WTC11 (cell line): Measurements from ENCODE around the gene NKX2-4. TPM values are rescaled to one million over a fixed set of nuclear protein-coding genes. Genes with fewer than 3 reads are reported as not detected.

Experiments
- ATAC-seq: fragments of 200-7000 bp; cut with Tn5 transposase; 2 replicates; pipeline ENCODE4 v1.10.0; 2021; ENCODE audit warnings: mild to moderate bottlenecking, moderate library complexity
- CTCF ChIA-PET: fragments of 300-600 bp; sonication (Branson Sonifier 250); formaldehyde crosslinking; loops from one replicate; lab custom pipeline; 2021; ENCODE audit warnings: antibody characterized with exemption; lab: Charles Lee
- POLR2A ChIA-PET: fragments of 350-600 bp; sonication (Branson Sonifier 250); formaldehyde crosslinking; loops from one replicate; lab custom pipeline; 2021; ENCODE audit warnings: antibody characterized with exemption; lab: Charles Lee
- DNase-seq: peaks from one replicate; pipeline ENCODE4 v3.0.0; 2021; ENCODE audit warnings: low spot score
- H3K27ac Mint-ChIP-seq: 2 replicates; pipeline ENCODE4 v1.8.0; 2021; ENCODE audit warnings: mixed read lengths
- H3K27me3 Mint-ChIP-seq: 2 replicates; pipeline ENCODE4 v1.8.0; 2021; ENCODE audit warnings: low read depth, mild to moderate bottlenecking, moderate library complexity, mixed read lengths
- H3K36me3 Mint-ChIP-seq: 2 replicates; pipeline ENCODE4 v1.8.0; 2021; ENCODE audit warnings: mixed read lengths
- H3K4me1 Mint-ChIP-seq: 2 replicates; pipeline ENCODE4 v1.8.0; 2022; ENCODE audit warnings: mixed read lengths
- H3K4me3 Mint-ChIP-seq: 2 replicates; pipeline ENCODE4 v1.8.0; 2021; ENCODE audit warnings: mild to moderate bottlenecking, moderate library complexity, mixed read lengths
- H3K9me3 Mint-ChIP-seq: 2 replicates; pipeline ENCODE4 v1.8.0; 2021; ENCODE audit warnings: mixed read lengths
- CREM ChIP-seq: sonication (generic); formaldehyde crosslinking; IDR thresholded peaks from 2 replicates; pipeline ENCODE4 v1.8.1; 2022; ENCODE audit warnings: mild to moderate bottlenecking, missing genetic modification reagents, moderate library complexity
- FOXJ3 ChIP-seq: sonication (generic); formaldehyde crosslinking; IDR thresholded peaks from 2 replicates; pipeline ENCODE4 v1.9.0; 2021; ENCODE audit warnings: missing genetic modification reagents, mild to moderate bottlenecking, borderline replicate concordance
- FOXK1 ChIP-seq: sonication (generic); formaldehyde crosslinking; IDR thresholded peaks from 2 replicates; pipeline ENCODE4 v1.8.0; 2022; ENCODE audit warnings: mild to moderate bottlenecking, moderate library complexity, missing genetic modification reagents
- NFATC4 ChIP-seq: fragments of 250-450 bp; sonication (Bioruptor Pico); IDR thresholded peaks from 2 replicates; pipeline ENCODE4 v1.9.0; 2021; ENCODE audit warnings: mild to moderate bottlenecking
- OVOL2 ChIP-seq: fragments of 250-450 bp; sonication (Bioruptor Pico); IDR thresholded peaks from 2 replicates; pipeline ENCODE4 v1.9.0; 2021; ENCODE audit warnings: mild to moderate bottlenecking, borderline replicate concordance
- SP1 ChIP-seq: sonication (generic); formaldehyde crosslinking; conservative IDR thresholded peaks from 2 replicates; pipeline ENCODE4 v1.8.1; 2022; ENCODE audit warnings: missing genetic modification reagents
- TEAD4 ChIP-seq: sonication (generic); formaldehyde crosslinking; IDR thresholded peaks from 2 replicates; pipeline ENCODE4 v1.8.0; 2022; ENCODE audit warnings: mild to moderate bottlenecking, missing genetic modification reagents
- TP53 ChIP-seq: sonication (generic); formaldehyde crosslinking; IDR thresholded peaks from 2 replicates; pipeline ENCODE4 v1.8.1; 2023; ENCODE audit warnings: mild to moderate bottlenecking, missing genetic modification reagents
- ZNF138 ChIP-seq: sonication (generic); formaldehyde crosslinking; conservative IDR thresholded peaks from 2 replicates; pipeline ENCODE4 v1.8.1; 2022; ENCODE audit warnings: mild to moderate bottlenecking, moderate library complexity, missing genetic modification reagents
- ZNF219 ChIP-seq: sonication (generic); formaldehyde crosslinking; IDR thresholded peaks from 2 replicates; pipeline ENCODE4 v1.8.0; 2023; ENCODE audit warnings: missing genetic modification reagents, mild to moderate bottlenecking, borderline replicate concordance
- ZNF423 ChIP-seq: fragments of 250-450 bp; sonication (Bioruptor Pico); IDR thresholded peaks from 2 replicates; pipeline ENCODE4 v2.1.2; 2022; ENCODE audit warnings: mild to moderate bottlenecking, moderate library complexity
- total RNA-seq: library from RNA; stranded (reverse); gene quantifications from 3 replicates; pipeline ENCODE4 v1.2.3, GENCODE V29; 2021
- TF ChIP-seq, protein P1 (sequence below): sonication (generic); formaldehyde crosslinking; IDR thresholded peaks from 2 replicates; pipeline ENCODE4 v1.8.0; 2022; ENCODE audit warnings: mild to moderate bottlenecking, missing genetic modification reagents
- TF ChIP-seq, protein P2 (sequence below): sonication (generic); formaldehyde crosslinking; IDR thresholded peaks from 2 replicates; pipeline ENCODE4 v1.8.1; 2022; ENCODE audit warnings: low read depth, mild to moderate bottlenecking, moderate library complexity, missing genetic modification reagents, borderline replicate concordance
- TF ChIP-seq, protein P3 (sequence below): sonication (generic); formaldehyde crosslinking; IDR thresholded peaks from 2 replicates; pipeline ENCODE4 v1.8.1; 2023; ENCODE audit warnings: mild to moderate bottlenecking, missing genetic modification reagents, moderate library complexity
- TF ChIP-seq, protein P4 (sequence below): sonication (generic); formaldehyde crosslinking; IDR thresholded peaks from 2 replicates; pipeline ENCODE4 v1.8.0; 2023; ENCODE audit warnings: mild to moderate bottlenecking, missing genetic modification reagents
- TF ChIP-seq, protein P5 (sequence below): sonication (generic); formaldehyde crosslinking; IDR thresholded peaks from 2 replicates; pipeline ENCODE4 v1.8.1; 2023; ENCODE audit warnings: mild to moderate bottlenecking, missing genetic modification reagents, moderate library complexity
- TF ChIP-seq, protein P6 (sequence below): sonication (generic); formaldehyde crosslinking; IDR thresholded peaks from 2 replicates; pipeline ENCODE4 v1.8.1; 2023; ENCODE audit warnings: mild to moderate bottlenecking, missing genetic modification reagents
- TF ChIP-seq, protein P7 (sequence below): sonication (generic); formaldehyde crosslinking; IDR thresholded peaks from 2 replicates; pipeline ENCODE4 v1.8.0; 2022; ENCODE audit warnings: mild to moderate bottlenecking, missing genetic modification reagents

Gene NKX2-4
- total RNA-seq, 1 experiment from 2014 or later = 0.07 TPM

DNA sequence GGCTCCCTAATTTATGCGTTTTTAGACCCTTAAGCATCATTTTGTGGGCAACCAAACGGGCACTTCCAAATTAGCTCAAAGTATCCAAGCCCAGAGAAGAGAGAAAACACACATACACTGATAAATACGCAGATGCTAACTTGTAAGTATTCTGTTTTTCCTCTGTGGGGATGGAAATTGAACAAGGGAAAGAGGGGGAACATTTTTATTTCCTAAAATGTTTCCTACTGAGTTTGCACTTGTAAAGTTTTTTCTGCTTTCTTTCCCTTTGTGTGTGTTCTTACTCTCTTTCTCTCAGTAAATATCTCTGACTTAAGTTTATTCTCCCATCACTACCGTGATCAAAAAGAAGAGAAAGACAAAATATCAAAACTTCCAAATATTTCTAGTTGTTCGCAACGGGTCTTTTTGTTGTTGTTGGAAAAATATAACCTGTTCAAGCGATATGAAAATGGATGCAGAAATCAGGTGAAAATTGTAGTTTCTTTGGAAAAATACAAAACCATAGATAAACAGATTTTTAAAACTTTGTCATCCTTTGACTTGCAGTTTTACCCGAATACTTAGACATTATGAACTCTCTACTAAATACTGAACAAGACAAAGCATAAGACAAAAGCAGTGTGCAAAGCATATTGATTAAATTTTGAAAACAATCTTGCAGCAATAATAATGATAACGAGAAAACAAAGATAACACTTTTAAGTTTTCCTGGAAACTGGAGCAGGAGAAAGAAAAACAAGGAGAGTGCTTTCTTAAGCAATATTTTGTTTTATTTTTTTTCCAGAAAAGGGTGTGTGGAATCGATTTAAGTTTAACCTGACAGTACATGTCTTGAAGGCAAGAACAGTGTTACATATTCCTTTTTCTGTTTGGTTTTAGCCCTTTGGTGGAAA, 1.0 kb upstream of the NKX2-4 start:
- peak overlapping the region; percentile 68 for H3K4me3 Mint-ChIP-seq
- H3K9me3 Mint-ChIP-seq = no peaks in the 10 kb centered on the region
- H3K36me3 Mint-ChIP-seq = no peaks in the 10 kb centered on the region
- POLR2A ChIA-PET = no interaction called here
- no peak overlapping the region for H3K27ac Mint-ChIP-seq
- CTCF ChIA-PET = no interaction called here
- no peak for ATAC-seq
- DNase-seq = no peak
- no peak for TF ChIP-seq TEAD4 (CRISPR knock-in tag)
- TF ChIP-seq, protein P1, sequence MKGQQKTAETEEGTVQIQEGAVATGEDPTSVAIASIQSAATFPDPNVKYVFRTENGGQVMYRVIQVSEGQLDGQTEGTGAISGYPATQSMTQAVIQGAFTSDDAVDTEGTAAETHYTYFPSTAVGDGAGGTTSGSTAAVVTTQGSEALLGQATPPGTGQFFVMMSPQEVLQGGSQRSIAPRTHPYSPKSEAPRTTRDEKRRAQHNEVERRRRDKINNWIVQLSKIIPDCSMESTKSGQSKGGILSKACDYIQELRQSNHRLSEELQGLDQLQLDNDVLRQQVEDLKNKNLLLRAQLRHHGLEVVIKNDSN (CRISPR knock-in tag) = no peak
- no peak for TF ChIP-seq SP1 (CRISPR knock-in tag)
- TF ChIP-seq, protein P2, sequence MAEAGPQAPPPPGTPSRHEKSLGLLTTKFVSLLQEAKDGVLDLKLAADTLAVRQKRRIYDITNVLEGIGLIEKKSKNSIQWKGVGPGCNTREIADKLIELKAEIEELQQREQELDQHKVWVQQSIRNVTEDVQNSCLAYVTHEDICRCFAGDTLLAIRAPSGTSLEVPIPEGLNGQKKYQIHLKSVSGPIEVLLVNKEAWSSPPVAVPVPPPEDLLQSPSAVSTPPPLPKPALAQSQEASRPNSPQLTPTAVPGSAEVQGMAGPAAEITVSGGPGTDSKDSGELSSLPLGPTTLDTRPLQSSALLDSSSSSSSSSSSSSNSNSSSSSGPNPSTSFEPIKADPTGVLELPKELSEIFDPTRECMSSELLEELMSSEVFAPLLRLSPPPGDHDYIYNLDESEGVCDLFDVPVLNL = no peak
- no peak for TF ChIP-seq OVOL2 (CRISPR knock-in tag)
- no peak for TF ChIP-seq NFATC4 (CRISPR knock-in tag)
- TF ChIP-seq, protein P3, sequence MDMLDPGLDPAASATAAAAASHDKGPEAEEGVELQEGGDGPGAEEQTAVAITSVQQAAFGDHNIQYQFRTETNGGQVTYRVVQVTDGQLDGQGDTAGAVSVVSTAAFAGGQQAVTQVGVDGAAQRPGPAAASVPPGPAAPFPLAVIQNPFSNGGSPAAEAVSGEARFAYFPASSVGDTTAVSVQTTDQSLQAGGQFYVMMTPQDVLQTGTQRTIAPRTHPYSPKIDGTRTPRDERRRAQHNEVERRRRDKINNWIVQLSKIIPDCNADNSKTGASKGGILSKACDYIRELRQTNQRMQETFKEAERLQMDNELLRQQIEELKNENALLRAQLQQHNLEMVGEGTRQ = no peak
- TF ChIP-seq, protein P4, sequence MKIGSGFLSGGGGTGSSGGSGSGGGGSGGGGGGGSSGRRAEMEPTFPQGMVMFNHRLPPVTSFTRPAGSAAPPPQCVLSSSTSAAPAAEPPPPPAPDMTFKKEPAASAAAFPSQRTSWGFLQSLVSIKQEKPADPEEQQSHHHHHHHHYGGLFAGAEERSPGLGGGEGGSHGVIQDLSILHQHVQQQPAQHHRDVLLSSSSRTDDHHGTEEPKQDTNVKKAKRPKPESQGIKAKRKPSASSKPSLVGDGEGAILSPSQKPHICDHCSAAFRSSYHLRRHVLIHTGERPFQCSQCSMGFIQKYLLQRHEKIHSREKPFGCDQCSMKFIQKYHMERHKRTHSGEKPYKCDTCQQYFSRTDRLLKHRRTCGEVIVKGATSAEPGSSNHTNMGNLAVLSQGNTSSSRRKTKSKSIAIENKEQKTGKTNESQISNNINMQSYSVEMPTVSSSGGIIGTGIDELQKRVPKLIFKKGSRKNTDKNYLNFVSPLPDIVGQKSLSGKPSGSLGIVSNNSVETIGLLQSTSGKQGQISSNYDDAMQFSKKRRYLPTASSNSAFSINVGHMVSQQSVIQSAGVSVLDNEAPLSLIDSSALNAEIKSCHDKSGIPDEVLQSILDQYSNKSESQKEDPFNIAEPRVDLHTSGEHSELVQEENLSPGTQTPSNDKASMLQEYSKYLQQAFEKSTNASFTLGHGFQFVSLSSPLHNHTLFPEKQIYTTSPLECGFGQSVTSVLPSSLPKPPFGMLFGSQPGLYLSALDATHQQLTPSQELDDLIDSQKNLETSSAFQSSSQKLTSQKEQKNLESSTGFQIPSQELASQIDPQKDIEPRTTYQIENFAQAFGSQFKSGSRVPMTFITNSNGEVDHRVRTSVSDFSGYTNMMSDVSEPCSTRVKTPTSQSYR (CRISPR knock-in tag) = no peak
- TF ChIP-seq, protein P5, sequence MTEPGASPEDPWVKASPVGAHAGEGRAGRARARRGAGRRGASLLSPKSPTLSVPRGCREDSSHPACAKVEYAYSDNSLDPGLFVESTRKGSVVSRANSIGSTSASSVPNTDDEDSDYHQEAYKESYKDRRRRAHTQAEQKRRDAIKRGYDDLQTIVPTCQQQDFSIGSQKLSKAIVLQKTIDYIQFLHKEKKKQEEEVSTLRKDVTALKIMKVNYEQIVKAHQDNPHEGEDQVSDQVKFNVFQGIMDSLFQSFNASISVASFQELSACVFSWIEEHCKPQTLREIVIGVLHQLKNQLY (CRISPR knock-in tag) = no peak
- no peak for TF ChIP-seq ZNF219 (CRISPR knock-in tag)
- TF ChIP-seq, protein P6, sequence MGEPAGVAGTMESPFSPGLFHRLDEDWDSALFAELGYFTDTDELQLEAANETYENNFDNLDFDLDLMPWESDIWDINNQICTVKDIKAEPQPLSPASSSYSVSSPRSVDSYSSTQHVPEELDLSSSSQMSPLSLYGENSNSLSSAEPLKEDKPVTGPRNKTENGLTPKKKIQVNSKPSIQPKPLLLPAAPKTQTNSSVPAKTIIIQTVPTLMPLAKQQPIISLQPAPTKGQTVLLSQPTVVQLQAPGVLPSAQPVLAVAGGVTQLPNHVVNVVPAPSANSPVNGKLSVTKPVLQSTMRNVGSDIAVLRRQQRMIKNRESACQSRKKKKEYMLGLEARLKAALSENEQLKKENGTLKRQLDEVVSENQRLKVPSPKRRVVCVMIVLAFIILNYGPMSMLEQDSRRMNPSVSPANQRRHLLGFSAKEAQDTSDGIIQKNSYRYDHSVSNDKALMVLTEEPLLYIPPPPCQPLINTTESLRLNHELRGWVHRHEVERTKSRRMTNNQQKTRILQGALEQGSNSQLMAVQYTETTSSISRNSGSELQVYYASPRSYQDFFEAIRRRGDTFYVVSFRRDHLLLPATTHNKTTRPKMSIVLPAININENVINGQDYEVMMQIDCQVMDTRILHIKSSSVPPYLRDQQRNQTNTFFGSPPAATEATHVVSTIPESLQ (CRISPR knock-in tag) = no peak
- no peak for TF ChIP-seq TP53
- peaks cover 89% of the 10 kb centered on the region for H3K27me3 Mint-ChIP-seq
- peaks cover 11% of the 10 kb centered on the region for H3K4me1 Mint-ChIP-seq

DNA sequence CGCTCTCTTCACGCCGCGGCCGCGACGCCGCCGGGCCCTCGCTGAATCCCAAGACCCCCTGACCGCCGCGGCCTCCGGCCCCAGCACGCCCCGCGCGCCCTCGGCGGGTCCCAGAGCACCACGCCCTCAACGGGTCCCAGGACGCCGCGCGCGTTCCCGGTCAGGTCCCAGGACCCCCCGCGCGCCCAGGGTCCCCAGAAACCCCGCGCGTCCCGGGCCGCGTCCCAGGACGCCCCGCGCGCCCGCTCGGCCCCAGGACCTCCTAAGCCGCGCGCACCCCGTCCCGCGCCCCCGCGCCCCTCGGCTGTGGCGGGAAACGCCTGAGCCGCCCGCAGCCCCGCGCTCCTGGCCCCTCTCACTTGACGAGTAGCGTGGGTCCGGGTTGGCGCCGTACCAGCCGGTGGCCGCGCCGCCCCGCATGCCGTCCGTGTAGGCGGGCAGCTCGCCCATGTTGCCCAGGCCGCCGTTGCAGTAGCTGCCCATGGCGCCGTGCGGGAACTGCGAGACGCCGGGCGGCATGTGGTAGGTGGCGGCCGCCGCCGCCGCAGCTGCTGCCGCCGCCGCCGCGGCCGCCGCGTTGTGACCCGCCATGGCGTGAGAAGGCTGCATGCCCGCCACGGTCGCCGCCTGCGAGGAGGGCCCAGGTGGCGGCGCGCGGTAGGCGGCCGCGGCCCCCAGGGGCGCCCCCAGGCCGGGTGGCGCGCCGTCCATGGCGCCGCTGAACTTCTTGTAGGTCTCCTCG, 556 bp downstream of the NKX2-4 start:
- no peaks in the 10 kb centered on the region for H3K9me3 Mint-ChIP-seq
- CTCF ChIA-PET = interaction anchor here (2.2 kb wide), 1 partner anchor 108 kb away, joined by 10 read pairs; no protein-coding TSS in a partner anchor
- peaks cover 94% of the 10 kb centered on the region for H3K27me3 Mint-ChIP-seq
- 0 out of 2 replicates have a peak, but pooled peaks have one; percentile 16 for TF ChIP-seq CREM
- no peak for TF ChIP-seq ZNF138
- TF ChIP-seq, protein P7, sequence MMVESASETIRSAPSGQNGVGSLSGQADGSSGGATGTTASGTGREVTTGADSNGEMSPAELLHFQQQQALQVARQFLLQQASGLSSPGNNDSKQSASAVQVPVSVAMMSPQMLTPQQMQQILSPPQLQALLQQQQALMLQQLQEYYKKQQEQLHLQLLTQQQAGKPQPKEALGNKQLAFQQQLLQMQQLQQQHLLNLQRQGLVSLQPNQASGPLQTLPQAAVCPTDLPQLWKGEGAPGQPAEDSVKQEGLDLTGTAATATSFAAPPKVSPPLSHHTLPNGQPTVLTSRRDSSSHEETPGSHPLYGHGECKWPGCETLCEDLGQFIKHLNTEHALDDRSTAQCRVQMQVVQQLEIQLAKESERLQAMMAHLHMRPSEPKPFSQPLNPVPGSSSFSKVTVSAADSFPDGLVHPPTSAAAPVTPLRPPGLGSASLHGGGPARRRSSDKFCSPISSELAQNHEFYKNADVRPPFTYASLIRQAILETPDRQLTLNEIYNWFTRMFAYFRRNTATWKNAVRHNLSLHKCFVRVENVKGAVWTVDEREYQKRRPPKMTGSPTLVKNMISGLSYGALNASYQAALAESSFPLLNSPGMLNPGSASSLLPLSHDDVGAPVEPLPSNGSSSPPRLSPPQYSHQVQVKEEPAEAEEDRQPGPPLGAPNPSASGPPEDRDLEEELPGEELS = no peak; the same call in 1 of the 2 replicates
- peak; percentile 76 for TF ChIP-seq ZNF423 (CRISPR knock-in tag)
- TF ChIP-seq FOXK1 (CRISPR knock-in tag) = 0 out of 2 replicates have a peak, but pooled peaks have one; percentile 9
- no peak for TF ChIP-seq FOXJ3
- TF ChIP-seq SP1 (CRISPR knock-in tag) = 0 out of 2 replicates have a peak, but pooled peaks have one; percentile 9
- H3K36me3 Mint-ChIP-seq = no peaks in the 10 kb centered on the region
- no peak overlapping the region for H3K4me3 Mint-ChIP-seq
- ATAC-seq (peak; percentile 25), DNase-seq (peak; percentile 36)
- H3K27ac Mint-ChIP-seq = no peak overlapping the region
- peaks cover 26% of the 10 kb centered on the region for H3K4me1 Mint-ChIP-seq
- POLR2A ChIA-PET = interaction anchor here (0.6 kb wide), 1 partner anchor 81 kb away, joined by 4 read pairs; no protein-coding TSS in a partner anchor
